ENCODE data around the gene NFKBIZ.

NFKBIZ gene

DNA sequence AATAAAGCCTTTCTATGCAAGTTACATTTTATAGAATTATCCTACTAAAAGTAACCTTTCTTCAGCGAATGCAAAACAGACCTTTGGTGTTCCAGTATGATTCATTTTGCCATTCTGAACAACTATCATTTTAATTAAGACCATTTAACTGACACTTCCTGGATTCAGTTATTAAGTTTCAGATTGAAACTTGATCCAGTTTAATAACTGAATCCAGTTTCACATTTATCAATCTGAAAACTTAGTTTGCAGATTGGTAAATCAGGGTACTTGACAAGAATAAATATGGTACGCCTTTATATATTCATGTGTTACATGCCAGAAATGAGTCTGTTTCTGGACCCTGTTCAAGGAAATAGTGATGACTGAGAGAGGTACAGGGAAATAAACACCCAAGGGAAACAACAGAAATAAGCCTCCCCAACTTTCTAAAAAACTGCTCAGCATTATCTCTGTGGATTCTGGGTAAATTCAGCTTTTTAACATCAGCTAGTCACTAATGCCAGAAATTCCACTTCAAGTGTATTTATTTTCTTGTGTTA lies 23.3 kb upstream of the NFKBIZ start:
- H2AFZ ChIP-seq (ENCODE audit: low read length, unreplicated experiment) = no peak overlapping the region

DNA sequence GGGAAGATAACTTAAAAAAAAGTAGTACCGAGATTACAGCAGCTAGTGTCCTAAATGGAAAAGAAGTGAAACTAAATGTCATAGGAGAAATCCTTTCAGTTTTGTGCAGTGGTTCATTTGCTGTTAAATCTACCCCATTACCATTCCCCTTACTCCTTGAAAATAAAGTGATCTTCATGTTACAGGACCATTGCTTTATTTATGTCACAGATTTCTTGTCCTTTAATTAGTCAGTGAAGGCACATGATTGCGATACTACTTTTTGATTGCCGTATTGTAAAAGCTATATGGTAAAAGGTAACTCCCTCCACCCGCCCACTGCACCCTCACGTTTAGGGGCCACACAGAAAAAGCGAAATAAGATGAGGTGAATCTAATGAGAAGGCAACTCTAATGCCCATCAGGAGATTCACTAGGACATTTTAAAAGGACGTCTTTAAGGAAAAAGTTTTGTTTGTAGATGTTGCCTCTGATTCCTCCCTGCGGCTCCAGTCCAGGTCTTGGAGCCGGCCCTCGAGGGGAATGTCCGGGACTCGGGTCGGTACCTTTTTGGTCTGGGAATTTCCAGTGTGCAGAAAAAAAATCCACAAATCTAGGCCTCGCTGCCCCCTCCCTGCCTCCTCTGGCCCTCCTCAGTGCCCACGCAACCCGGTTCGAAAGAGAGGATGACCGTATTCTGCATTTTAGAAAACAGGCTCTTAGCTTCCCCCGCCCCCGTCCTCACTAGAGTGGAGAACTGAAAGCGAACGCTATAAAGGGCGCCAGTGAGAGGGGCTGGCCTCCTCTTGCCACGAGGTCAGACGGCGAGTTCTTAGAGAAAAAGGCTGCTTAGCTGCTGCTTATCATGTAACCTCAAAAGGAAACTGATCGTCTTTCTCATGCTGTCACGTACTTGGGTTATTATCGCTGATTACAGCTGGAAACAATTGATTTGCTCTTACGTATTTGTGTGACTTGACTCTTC lies 21.8 kb upstream of the NFKBIZ start:
- peak overlapping the region; percentile 80 for H3K4me3 ChIP-seq (ENCODE audit: low read depth, low read length)
- no peaks in the 10 kb centered on the region for H3K27me3 ChIP-seq (ENCODE audit: insufficient read depth, low read length)
- peaks cover 26% of the 10 kb centered on the region for H3K79me2 ChIP-seq (ENCODE audit: control insufficient read depth, insufficient read depth, low read length, unreplicated experiment)
- peaks cover 46% of the 10 kb centered on the region for H3K4me1 ChIP-seq (ENCODE audit: control insufficient read depth, insufficient read depth, low read length, unreplicated experiment)
- H2AFZ ChIP-seq (ENCODE audit: low read length, unreplicated experiment) = peak overlapping the region; percentile 73
- H3K36me3 ChIP-seq (ENCODE audit: insufficient read depth, low read length) = 0 out of 2 replicates have a peak, but pooled peaks cover 3% of the 10 kb centered on the region
- peak overlapping the region; percentile 89 for H3K27ac ChIP-seq (ENCODE audit: low read depth, low read length)

More for the DNA sequence above, 23.3 kb upstream of the NFKBIZ start:
- peaks cover 46% of the 10 kb centered on the region for H3K4me1 ChIP-seq (ENCODE audit: control insufficient read depth, insufficient read depth, low read length, unreplicated experiment)
- peaks cover 26% of the 10 kb centered on the region for H3K79me2 ChIP-seq (ENCODE audit: control insufficient read depth, insufficient read depth, low read length, unreplicated experiment)
- H3K27ac ChIP-seq (ENCODE audit: low read depth, low read length) = peak overlapping the region; percentile 75
- H3K27me3 ChIP-seq (ENCODE audit: insufficient read depth, low read length) = no peaks in the 10 kb centered on the region
- H3K36me3 ChIP-seq (ENCODE audit: insufficient read depth, low read length) = peaks cover 14% of the 10 kb centered on the region; the same call in 1 of the 2 replicates
- peak overlapping the region; percentile 34; the same call in 1 of the 2 replicates for H3K4me3 ChIP-seq (ENCODE audit: low read depth, low read length)

DNA sequence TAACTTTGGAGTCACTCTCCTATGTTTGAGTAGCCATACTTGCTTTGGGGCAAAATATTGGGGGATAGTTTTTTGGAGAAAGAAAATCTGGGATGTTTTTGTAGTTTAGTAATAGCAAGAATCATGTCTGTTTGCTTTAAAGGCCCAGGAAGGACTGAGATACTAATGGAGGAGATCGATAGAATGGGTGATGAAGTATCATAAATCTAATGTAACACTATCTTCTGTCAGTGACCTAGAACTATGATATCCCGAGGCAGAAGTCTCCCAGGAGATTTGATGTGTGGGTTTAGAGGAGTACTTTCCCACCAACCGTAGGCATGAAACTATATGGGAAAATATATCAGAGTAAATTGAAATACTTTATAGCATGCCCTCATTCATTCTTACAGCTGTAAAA lies 21.0 kb upstream of the NFKBIZ start:
- H2AFZ ChIP-seq (ENCODE audit: low read length, unreplicated experiment) = no peak overlapping the region

DNA sequence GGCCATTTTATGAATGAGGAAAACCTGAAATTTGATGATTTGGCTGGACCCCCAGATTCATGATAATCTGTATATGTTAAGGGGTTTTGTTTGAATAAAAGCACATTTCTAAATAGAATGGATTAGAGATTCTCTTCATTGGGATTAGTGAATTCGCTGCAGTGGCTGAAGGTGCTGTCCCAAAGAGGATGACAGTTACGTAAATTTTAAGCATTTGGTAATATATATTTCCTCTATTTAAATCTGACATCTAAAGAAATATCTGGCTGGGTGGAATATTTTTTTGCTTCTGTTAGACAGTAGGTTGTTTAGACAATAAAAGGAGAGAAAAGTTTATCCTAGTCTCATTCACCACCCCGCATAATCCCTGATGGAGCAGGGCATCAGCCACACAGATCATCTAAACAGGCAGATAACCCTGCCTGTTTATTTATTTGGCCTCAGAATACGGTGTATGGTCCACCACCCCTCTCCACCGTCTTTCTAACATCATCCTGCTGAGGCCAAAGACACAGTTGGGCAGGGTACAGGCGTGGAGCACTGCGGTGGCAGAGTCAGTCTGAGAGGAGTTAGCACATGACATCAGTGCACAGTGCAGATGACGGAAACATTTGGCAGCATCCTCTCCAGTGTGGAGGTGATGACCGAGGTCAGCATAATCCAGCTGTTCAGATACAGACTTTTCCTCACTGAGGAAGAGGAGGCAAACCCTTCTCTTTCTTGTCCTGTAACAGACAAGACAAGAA lies 20.4 kb upstream of the NFKBIZ start:
- Histone ChIP-seq H3K4me3 (ENCODE audit: low read depth, low read length) (peak overlapping the region; percentile 80), H3K27me3 (ENCODE audit: insufficient read depth, low read length) (no peaks in the 10 kb centered on the region), H3K27ac (ENCODE audit: low read depth, low read length) (peak overlapping the region; percentile 89), H3K36me3 (ENCODE audit: insufficient read depth, low read length) (peaks cover 9% of the 10 kb centered on the region; the same call in 1 of the 2 replicates), H2AFZ (ENCODE audit: low read length, unreplicated experiment) (no peak overlapping the region), H3K79me2 (ENCODE audit: control insufficient read depth, insufficient read depth, low read length, unreplicated experiment) (peaks cover 28% of the 10 kb centered on the region), H3K4me1 (ENCODE audit: control insufficient read depth, insufficient read depth, low read length, unreplicated experiment) (peaks cover 47% of the 10 kb centered on the region)

More for the DNA sequence above, 21.0 kb upstream of the NFKBIZ start:
- H3K27me3 ChIP-seq (ENCODE audit: insufficient read depth, low read length) = no peaks in the 10 kb centered on the region
- peaks cover 46% of the 10 kb centered on the region for H3K4me1 ChIP-seq (ENCODE audit: control insufficient read depth, insufficient read depth, low read length, unreplicated experiment)
- H3K27ac ChIP-seq (ENCODE audit: low read depth, low read length) = peak overlapping the region; percentile 89
- H3K79me2 ChIP-seq (ENCODE audit: control insufficient read depth, insufficient read depth, low read length, unreplicated experiment) = peaks cover 26% of the 10 kb centered on the region
- H3K4me3 ChIP-seq (ENCODE audit: low read depth, low read length) = peak overlapping the region; percentile 80
- peaks cover 9% of the 10 kb centered on the region; the same call in 1 of the 2 replicates for H3K36me3 ChIP-seq (ENCODE audit: insufficient read depth, low read length)

DNA sequence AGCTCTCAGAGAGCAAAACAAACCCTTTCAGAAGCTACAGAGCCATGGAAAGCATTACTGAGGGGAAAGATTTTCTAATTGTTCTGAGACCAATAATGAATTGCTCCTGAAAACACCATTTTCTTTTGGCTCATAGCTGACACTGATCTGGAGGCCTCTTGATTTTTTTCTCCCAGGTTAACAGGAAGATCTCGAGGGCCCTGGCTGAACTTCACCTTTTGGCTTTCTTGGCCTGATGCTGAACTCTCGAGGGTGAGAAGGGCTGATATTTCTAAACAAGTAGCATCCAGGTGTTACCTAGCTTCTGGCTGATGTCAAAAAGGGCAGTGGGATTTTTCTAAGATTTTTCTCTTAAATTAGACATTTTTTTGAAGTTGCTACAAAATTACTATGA lies 19.9 kb upstream of the NFKBIZ start:
- no peaks in the 10 kb centered on the region for H3K27me3 ChIP-seq (ENCODE audit: insufficient read depth, low read length)
- peaks cover 42% of the 10 kb centered on the region for H3K4me1 ChIP-seq (ENCODE audit: control insufficient read depth, insufficient read depth, low read length, unreplicated experiment)
- H3K36me3 ChIP-seq (ENCODE audit: insufficient read depth, low read length) = peaks cover 9% of the 10 kb centered on the region; the same call in 1 of the 2 replicates
- peak overlapping the region; percentile 89; the same call in 1 of the 2 replicates for H3K27ac ChIP-seq (ENCODE audit: low read depth, low read length)
- H3K4me3 ChIP-seq (ENCODE audit: low read depth, low read length) = peak overlapping the region; percentile 80
- peaks cover 29% of the 10 kb centered on the region for H3K79me2 ChIP-seq (ENCODE audit: control insufficient read depth, insufficient read depth, low read length, unreplicated experiment)
- no peak overlapping the region for H2AFZ ChIP-seq (ENCODE audit: low read length, unreplicated experiment)

DNA sequence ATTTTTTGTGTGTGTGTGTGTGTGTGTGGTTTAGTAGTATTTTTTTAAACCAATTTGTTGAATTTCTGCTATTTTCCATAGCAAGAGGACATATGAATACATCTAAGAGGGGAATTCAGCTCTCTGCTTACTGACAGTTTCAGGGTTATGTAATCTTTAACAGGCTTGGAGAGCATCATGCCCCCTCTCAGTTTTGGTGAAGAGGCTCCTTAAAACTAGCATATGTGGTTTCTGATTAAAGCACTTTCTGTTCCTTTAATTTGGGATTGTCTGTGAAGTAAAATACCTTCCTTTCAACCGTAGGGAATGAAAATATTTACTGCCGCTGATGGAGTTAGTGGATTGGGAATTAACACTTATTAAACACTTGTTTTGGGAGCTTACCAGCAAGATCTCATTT lies 19.4 kb upstream of the NFKBIZ start:
- H3K79me2 ChIP-seq (ENCODE audit: control insufficient read depth, insufficient read depth, low read length, unreplicated experiment) = peaks cover 29% of the 10 kb centered on the region
- peak overlapping the region; percentile 89; the same call in 1 of the 2 replicates for H3K27ac ChIP-seq (ENCODE audit: low read depth, low read length)
- H3K27me3 ChIP-seq (ENCODE audit: insufficient read depth, low read length) = no peaks in the 10 kb centered on the region
- H3K36me3 ChIP-seq (ENCODE audit: insufficient read depth, low read length) = peaks cover 9% of the 10 kb centered on the region; the same call in 1 of the 2 replicates
- peak overlapping the region; percentile 80; the same call in 1 of the 2 replicates for H3K4me3 ChIP-seq (ENCODE audit: low read depth, low read length)
- H2AFZ ChIP-seq (ENCODE audit: low read length, unreplicated experiment) = no peak overlapping the region
- peaks cover 37% of the 10 kb centered on the region for H3K4me1 ChIP-seq (ENCODE audit: control insufficient read depth, insufficient read depth, low read length, unreplicated experiment)

DNA sequence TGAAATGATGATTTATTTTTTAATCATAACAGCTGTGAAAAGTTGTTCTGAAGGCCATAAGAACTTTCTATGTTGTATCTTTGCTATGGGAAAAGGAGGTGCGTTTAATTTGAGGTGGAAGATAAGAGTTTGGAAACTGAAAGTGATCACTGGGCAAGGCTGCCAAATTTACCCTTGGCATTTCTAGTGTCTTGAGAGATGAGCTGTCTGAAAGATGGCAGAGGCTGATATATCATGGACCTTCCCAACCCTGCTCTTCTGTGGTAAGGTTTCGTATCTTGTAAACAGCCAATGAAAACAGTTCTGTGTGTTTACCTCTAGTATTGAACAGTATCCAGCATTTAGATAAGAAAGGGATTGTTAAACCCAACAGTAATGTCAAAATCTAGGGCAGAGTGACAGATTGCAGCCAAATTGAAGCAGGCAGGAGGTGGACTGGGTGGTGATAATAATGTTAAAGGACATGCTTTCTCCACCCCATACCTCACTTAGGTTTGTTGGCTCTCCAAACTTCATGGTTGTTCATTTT lies 15.8 kb upstream of the NFKBIZ start:
- H3K79me2 ChIP-seq (ENCODE audit: control insufficient read depth, insufficient read depth, low read length, unreplicated experiment) = peaks cover 21% of the 10 kb centered on the region
- H3K36me3 ChIP-seq (ENCODE audit: insufficient read depth, low read length) = peaks cover 9% of the 10 kb centered on the region; the same call in 1 of the 2 replicates
- H3K4me3 ChIP-seq (ENCODE audit: low read depth, low read length) = no peak overlapping the region
- peaks cover 24% of the 10 kb centered on the region for H3K4me1 ChIP-seq (ENCODE audit: control insufficient read depth, insufficient read depth, low read length, unreplicated experiment)
- H3K27me3 ChIP-seq (ENCODE audit: insufficient read depth, low read length) = no peaks in the 10 kb centered on the region
- no peak overlapping the region for H2AFZ ChIP-seq (ENCODE audit: low read length, unreplicated experiment)
- H3K27ac ChIP-seq (ENCODE audit: low read depth, low read length) = no peak overlapping the region

DNA sequence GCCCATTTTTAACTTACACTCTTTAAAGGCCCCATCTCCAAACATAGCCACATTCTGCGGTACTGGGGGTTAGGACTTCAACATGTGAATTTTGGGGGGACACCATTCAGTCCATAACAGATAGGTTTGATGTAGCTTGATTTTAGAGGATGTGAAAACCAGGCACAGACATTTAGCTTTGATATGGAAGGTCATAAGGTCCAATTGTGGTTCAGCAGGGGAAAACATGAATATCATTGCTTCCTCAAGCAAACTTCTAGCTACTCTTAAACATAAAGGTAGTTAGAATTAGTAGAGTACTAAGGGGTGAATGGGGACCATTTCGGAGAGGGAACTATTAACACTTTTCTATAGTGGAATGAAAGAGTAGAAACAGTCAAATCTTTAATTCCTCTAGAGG lies 13.6 kb upstream of the NFKBIZ start:
- H3K27ac ChIP-seq (ENCODE audit: low read depth, low read length) = no peak overlapping the region
- H3K4me3 ChIP-seq (ENCODE audit: low read depth, low read length) = no peak overlapping the region
- peaks cover 8% of the 10 kb centered on the region for H3K4me1 ChIP-seq (ENCODE audit: control insufficient read depth, insufficient read depth, low read length, unreplicated experiment)
- H3K27me3 ChIP-seq (ENCODE audit: insufficient read depth, low read length) = no peaks in the 10 kb centered on the region
- H3K36me3 ChIP-seq (ENCODE audit: insufficient read depth, low read length) = peaks cover 9% of the 10 kb centered on the region; the same call in 1 of the 2 replicates
- no peak overlapping the region for H2AFZ ChIP-seq (ENCODE audit: low read length, unreplicated experiment)
- peaks cover 3% of the 10 kb centered on the region for H3K79me2 ChIP-seq (ENCODE audit: control insufficient read depth, insufficient read depth, low read length, unreplicated experiment)

DNA sequence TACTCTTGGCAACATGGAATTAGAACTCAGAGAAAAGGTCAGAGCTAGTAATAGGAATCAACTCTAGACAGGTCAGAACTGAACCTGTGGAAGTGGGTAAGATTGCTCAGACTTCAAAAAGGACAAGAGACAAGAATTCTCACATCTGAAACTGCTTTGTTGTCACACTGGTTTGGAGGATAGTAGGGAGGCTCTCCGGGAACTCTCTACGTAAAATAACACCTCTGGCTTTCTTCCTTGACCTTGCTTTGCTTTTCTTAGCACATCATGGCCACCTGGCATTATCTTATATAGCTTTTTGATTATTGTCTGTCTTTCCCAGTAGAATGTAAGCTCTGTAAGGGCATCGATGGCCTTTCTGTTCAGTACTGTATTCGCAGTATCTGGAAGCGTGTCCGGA lies 13.2 kb upstream of the NFKBIZ start:
- Histone ChIP-seq H3K79me2 (ENCODE audit: control insufficient read depth, insufficient read depth, low read length, unreplicated experiment) (peaks cover 3% of the 10 kb centered on the region), H2AFZ (ENCODE audit: low read length, unreplicated experiment) (no peak overlapping the region), H3K27me3 (ENCODE audit: insufficient read depth, low read length) (no peaks in the 10 kb centered on the region), H3K4me1 (ENCODE audit: control insufficient read depth, insufficient read depth, low read length, unreplicated experiment) (peaks cover 8% of the 10 kb centered on the region), H3K4me3 (ENCODE audit: low read depth, low read length) (no peak overlapping the region), H3K36me3 (ENCODE audit: insufficient read depth, low read length) (peaks cover 9% of the 10 kb centered on the region; the same call in 1 of the 2 replicates), H3K27ac (ENCODE audit: low read depth, low read length) (no peak overlapping the region)

Measured in ACC112 (cell line).